Epidermal melanocyte (primary cell): ENCODE data around the gene CCDC9B.

Source experiments
- DNase-seq: peaks from one replicate; pipeline ENCODE4 v3.0.0; 2011; ENCODE audit warnings: low spot score; ENCODE audit not compliant: insufficient read length

The CCDC9B gene

DNA sequence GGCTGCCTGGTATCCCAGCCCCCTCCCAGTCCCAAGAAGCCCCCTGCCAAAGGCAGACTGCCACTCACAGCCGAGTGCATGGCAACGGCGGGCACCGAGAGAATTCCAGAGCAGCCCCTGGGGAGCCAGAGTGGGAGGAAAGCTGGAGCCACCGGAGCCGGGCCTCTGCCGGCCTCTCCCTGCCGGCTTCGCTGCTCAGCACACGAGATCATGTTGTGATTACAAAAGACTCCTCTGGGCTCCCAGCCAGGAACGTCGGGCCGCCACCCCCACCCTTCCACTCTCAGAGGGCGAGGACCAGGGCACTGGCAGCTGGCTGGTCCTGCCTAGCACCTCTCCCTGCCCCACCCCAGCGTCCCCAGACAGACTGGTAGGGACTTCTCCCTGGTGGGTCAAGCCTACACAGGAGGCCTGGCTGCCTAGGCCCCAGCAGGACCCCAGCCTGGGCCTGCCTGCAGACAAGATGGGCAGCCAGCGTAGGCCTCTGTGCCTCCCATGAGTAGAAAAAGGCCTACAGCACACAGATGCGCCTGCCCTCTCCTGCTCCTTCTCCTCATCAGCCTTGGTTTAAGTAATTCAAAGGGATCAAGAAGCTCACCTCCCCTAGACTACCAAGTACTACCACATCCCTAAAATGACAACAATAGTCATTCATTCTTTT lies at the start of gene CCDC9B:
Gene CCDC9B (minus strand): TSS at position 200 of the 661 bp plus-strand sequence. CDS start 120 bp downstream, at position 80.
- peak; percentile 95 for DNase-seq

- no peak for DNase-seq
Observed at GRCh38 chr15:40389824-40390595, 49.3 kb upstream of the CCDC9B start.

DNA sequence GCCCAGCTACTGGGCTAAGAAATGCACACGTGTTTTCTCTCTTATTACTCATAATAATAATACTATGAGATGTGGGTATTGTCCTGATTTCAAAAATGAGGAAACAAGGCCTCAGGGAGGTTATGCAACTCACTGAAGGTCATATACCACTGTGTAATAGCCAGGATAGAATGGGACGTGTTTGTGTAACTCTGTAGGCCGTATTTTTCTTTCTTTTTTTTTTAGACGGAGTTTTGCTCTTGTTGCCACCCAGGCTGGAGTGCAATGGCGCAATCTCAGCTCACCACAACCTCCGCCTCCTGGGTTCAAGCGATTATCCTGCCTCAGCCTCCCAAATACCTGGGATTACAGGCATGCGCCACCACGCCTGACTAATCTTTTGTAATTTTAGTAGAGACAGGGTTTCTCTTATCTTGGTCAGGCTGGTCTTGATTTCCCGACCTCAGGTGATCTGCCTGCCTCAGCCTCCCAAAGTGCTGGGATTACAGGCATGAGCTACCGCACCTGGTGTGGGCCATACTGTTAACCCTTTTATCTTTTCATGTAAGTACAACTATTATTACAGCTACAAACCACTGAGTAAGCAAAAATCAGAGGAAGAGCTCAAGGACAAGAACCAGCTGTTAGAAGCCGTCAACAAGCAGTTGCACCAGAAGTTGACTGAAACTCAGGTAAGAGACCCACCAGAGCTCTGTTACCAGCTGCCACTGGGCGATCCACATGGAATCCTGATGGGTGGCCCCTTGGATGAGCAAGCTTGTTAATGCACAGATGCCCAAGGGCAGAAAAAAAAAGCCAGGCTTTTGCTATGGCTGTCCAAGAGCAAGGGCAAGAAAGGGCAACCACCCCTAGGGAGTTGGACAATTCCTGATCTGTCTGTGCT lies 48.4 kb upstream of the CCDC9B start:
- no peak for DNase-seq

DNA sequence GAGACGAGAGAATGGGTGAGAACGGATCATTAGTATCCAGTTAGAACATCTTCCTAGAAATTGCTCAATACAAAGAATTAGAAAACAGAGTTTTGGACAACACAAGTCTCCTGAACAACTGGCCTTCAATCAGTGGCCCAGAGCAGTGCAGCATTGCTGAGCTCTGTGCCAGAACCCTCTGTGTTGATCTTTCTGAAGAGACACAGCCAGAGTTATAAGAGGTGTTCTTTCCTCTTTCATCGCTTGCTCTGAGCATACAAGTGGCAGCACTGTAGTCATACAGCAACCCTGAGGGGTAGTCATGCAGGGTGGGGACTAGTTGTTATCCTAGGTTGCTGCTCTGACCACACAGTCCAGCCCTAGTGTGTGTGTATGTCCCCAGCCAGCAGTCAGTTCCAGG lies 45.7 kb upstream of the CCDC9B start:
- DNase-seq = no peak

DNA sequence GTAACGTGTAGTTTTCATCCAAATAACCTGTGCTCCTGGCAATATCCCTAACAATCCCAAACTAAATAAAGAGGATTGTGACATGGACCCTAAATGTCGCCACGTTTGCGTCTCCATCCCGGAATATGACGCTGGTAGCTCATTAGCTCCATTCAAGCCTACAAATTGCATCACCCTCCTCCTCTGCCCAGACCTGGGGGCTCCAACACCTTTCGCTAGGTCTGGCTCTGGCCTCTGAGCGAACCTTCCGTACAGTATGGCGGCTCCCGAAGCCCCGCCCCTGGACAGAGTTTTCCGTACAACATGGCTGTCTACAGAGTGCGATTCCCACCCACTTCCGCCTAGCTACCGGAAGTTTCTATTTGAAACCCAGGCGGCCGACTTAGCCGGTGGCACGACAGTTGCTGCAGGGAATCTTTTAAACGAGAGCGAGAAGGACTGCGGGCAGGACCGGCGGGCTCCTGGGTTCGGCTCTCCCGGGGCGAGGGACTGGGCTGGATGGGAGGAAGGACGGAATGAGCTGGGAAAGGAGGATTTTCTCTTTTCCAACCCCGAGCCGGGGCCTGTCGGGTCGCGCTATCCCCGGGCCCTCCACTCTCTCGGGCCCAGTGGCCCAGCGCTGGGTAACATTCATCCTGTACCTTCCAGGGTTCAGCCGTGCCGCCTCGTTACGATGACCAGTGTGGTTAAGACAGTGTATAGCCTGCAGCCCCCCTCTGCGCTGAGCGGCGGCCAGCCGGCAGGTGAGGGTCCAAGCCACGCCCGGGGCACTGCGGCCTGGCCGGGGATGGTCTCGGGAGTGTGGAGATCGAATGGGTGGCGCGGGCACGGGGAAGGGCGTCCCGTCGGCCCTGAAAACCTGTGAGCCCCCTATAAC lies 42.1 kb upstream of the CCDC9B start, which contains the start of gene KNSTRN:
Gene KNSTRN (plus strand): TSS at position 142 of the 877 bp plus-strand sequence. CDS start 115 bp downstream, at position 257.
- DNase-seq = peak; percentile 92

DNA sequence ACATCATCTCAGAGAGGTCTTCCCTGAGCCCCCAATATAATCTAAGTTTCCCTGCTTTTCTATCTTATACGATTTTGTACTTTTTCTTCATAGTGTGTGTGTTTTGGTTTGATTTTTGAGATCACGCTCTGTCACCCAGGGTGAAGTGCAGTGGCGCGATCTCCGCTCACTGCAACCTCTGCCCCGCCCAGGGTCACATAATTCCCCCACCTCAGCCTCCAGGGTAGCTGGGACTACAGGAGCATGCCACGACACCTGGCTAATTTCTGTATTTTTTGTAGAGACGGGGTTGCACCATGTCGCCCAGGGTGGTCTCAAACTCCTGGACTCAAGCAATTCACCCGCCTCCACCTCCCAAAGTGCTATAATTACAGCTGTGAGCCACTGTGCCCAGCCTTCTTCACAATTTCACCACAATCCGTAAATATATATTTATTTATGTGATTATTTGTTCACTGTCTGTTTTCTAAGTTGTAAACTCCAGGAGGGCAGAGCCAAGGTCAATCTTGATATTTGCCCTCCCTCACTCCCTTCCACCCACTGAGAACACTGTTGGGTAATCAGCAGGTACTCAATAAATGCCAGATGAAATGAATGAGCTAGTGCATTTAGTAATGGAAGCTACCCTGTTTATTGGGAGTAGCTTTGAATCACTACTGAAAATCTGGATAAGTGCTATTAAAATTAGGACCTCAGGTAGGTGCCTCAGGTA lies 41.2 kb upstream of the CCDC9B start:
- DNase-seq = no peak

- DNase-seq = no peak
Observed at GRCh38 chr15:40380636-40381035, 39.9 kb upstream of the CCDC9B start.

DNA sequence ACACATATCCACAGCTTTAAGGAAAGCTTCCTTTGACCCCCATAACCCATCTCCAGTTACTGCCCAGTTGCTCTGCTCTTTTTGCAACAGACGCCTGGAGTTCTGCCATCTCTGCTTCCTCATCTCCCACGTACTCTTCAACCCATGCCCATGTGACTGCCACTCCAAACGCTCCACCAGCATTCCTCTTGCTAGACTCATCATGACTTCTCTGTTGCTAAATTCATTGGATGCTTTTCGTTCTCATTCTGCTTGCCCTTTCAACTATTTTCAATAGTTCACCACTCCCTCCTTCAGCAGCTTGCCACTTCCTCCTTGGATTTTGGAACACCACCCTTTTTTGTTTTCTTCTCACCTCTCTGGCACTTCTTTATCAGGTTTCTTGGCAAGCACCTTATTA lies 39.1 kb upstream of the CCDC9B start:
- peak; percentile 74 for DNase-seq

DNA sequence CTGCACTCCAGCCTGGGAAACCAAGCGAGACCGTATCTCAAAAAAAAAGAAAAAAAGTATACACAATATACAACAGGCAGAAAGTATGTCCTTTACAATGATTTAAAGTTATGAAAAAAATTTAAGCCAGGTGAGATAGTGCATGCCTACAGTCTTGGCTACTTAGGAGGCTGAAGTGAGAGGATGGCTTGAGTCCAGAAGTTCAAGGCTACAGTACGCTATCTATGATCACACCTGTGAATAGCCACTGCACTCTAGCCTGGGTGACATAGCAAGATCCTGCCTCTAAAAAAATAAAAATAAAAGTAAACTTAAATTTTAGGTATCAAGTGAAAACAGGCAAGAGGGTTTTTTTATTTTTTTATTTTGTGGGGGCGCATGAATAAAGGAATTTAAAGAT lies 38.6 kb upstream of the CCDC9B start:
- no peak for DNase-seq

- DNase-seq = no peak
Observed at GRCh38 chr15:40377606-40378005, 36.9 kb upstream of the CCDC9B start.

DNA sequence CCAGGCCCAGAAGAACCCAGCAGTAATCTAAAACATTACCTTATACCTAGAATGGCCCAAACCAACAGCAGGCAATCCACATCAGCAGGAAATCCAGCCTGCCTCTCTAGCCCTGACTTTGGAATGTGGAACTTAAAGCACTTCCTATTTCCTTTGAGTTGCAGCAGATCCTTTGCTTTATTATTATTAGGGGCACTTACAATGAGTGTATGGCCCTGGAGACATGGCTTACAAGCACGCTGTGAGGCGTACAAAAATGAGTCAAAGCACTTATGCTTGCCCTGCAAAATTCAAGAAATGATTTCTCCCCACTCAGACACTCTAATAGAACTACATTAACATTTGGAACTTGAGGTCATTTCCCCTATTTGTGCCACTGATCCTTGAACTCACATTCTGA lies 32.2 kb upstream of the CCDC9B start:
- DNase-seq = no peak

DNA sequence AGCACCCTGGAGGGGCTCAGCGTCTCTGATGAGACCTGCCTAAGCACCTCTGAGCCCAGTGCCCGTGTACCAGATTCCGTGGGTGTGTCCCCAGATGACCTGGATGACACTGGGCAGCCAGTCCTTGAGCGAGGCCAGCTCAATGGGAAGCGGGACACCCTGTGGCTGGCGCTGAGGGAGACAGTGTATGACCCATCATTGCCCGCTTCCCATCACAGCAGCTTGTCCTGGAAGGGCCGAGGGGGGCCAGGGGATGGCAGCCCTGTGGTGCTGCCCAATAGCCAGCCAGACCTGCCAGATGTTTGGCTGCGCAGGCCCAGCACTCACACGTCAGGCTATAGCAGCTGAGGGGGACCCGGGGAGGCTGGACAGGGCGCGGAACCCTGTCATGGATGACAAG lies 29.2 kb upstream of the CCDC9B start:
- no peak for DNase-seq

DNA sequence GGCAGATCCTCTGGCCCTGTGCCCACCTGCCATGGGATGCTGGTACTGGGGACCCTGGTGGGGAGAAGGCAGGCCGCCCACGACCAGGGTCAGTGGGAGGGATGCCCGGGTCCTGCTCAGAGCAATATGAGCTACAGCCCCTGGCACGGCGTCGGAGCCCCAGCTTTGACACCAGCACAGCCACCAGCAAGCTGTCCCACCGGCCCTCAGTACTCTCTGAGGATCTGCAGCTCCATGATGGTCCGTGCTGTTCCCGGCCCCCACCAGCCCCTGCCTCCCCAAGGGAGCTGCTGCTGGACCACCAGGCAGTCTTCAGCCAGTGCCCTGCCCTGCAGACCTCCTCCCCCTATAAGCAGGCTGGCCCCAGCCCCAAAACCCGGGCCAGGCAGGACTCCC lies 28.7 kb upstream of the CCDC9B start:
- no peak for DNase-seq

GRCh38 chr15:40368719-40369473 lies 28.2 kb upstream of the CCDC9B start:
- DNase-seq = no peak

GRCh38 chr15:40367686-40368611 lies 27.2 kb upstream of the CCDC9B start:
- peak; percentile 87 for DNase-seq

DNA sequence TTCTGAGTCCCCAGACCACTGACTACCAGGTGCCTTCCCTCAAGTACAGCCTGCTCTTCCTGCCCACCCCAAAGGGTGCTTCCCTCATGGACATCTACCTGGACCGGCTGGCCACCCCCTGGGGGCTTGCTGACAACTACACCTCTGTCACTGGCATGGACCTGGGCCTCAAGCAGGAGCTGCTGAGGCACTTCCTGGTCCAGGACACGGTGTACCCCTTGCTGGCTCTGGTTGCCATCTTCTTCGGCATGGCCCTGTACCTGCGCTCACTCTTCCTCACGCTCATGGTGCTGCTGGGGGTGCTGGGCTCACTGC lies 26.6 kb upstream of the CCDC9B start:
- DNase-seq = no peak

- no peak for DNase-seq
Observed at GRCh38 chr15:40366457-40367370, 26.0 kb upstream of the CCDC9B start.
